ENCODE measurements around the gene C19orf44.
"Not testable (repeated sequence)": the region's sequence is repeated elsewhere in the genome, so short reads cannot be mapped to it uniquely, and the experiment has no call there.

Gene C19orf44

DNA sequence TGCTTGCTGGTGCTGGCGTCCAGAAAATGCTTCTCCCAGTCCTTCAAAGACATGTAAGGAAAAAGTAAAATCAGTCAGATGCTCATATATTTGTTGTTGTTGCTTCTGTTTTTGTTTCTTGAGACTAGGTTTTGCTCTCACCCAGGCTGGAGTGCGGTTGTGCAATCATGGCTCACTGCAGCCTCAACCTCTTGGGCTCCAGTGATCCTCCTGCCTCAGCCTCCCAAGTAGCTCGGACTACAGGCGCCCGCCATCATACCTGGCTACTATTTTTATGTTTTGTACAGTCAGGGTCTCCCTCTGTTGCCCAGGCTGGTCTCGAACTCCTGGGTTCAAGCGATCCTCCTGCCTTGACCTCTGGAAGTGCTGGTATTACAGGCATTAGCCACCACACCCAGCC, 13.4 kb upstream of the C19orf44 start:
- Histone ChIP-seq H2AFZ (ENCODE audit: low read length) (no peak overlapping the region), H3K4me1 (ENCODE audit: insufficient read depth, low read length, poor library complexity, severe bottlenecking) (no peaks in the 10 kb centered on the region), H3K27me3 (ENCODE audit: insufficient read depth, low read length, poor library complexity, severe bottlenecking) (no peaks in the 10 kb centered on the region), H3K9me2 (replicated peaks; ENCODE audit: low read depth, low read length) (no peaks in the 10 kb centered on the region), H3K36me3 (ENCODE audit: insufficient read depth, low read length) (no peaks in the 10 kb centered on the region), H3K4me2 (ENCODE audit: low read depth, low read length, poor library complexity, severe bottlenecking) (no peak overlapping the region), H3F3A (ENCODE audit: low read depth) (no peaks in the 10 kb centered on the region), H3K79me2 (ENCODE audit: insufficient read depth, low read length) (no peaks in the 10 kb centered on the region), H3K9ac (ENCODE audit: low read depth, low read length, poor library complexity, severe bottlenecking) (no peak overlapping the region), H4K20me1 (ENCODE audit: insufficient read depth, low read length, poor library complexity, severe bottlenecking) (no peaks in the 10 kb centered on the region), H3K9me3 (ENCODE audit: insufficient read depth, low read depth, low read length) (no peaks in the 10 kb centered on the region), H3K4me3 (ENCODE audit: low read length, poor library complexity, severe bottlenecking) (no peak overlapping the region)
- TF ChIP-seq, protein P1, sequence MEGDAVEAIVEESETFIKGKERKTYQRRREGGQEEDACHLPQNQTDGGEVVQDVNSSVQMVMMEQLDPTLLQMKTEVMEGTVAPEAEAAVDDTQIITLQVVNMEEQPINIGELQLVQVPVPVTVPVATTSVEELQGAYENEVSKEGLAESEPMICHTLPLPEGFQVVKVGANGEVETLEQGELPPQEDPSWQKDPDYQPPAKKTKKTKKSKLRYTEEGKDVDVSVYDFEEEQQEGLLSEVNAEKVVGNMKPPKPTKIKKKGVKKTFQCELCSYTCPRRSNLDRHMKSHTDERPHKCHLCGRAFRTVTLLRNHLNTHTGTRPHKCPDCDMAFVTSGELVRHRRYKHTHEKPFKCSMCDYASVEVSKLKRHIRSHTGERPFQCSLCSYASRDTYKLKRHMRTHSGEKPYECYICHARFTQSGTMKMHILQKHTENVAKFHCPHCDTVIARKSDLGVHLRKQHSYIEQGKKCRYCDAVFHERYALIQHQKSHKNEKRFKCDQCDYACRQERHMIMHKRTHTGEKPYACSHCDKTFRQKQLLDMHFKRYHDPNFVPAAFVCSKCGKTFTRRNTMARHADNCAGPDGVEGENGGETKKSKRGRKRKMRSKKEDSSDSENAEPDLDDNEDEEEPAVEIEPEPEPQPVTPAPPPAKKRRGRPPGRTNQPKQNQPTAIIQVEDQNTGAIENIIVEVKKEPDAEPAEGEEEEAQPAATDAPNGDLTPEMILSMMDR (conservative IDR thresholded peaks at IDR 0.05; ENCODE audit: low read length), result no peak
- no peak for TF ChIP-seq EZH2phosphoT487 (IDR thresholded peaks at IDR 0.05; ENCODE audit: borderline replicate concordance)

DNA sequence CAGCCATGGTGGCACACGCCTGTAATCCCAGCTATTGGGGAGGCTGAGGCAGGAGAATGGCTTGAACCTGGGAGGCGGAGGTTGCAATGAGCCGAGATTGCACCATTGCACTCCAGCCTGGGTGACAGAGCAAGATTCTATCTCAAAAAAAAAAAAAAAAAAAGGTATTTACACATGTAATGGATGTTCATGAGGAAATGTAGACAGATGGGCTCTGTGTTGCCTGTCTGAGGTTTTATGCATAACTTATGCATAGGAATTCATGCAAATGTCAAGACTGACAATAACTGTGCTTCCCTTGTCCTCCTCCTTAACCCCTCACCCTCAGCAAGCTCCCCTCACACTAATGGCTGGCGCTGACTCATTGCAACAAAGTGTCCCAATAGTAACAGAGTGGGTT, 9.7 kb upstream of the C19orf44 start:
- H3K9me3 ChIP-seq (ENCODE audit: insufficient read depth, low read depth, low read length); H3K4me1 ChIP-seq (ENCODE audit: insufficient read depth, low read length, poor library complexity, severe bottlenecking); H3K79me2 ChIP-seq (ENCODE audit: insufficient read depth, low read length): not testable (repeated sequence)

DNA sequence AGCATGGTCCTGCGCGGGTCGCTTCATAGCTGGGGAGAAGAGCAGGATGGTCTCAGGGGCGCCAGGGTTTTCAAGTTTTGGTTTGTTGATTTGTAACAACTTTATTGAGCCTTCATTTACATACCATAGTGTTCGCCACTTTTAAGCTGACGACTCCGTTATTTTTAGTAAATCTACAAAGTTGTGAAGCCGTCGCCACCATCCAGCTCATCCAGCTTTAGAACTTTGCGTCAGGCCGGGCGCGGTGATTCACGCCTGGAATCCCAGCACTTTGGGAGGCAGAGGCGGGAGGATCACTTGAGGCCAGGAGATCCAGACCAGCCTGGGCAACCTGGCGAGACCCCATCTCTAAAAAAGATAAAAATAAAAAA, 404 bp downstream of the C19orf44 start:
- Histone ChIP-seq H2AFZ (ENCODE audit: low read length) (peak overlapping the region; percentile 97), H3K4me1 (ENCODE audit: insufficient read depth, low read length, poor library complexity, severe bottlenecking) (peaks cover 5% of the 10 kb centered on the region), H3K4me3 (ENCODE audit: low read length, poor library complexity, severe bottlenecking) (peak overlapping the region; percentile 76), H3F3A (ENCODE audit: low read depth) (no peaks in the 10 kb centered on the region), H3K36me3 (ENCODE audit: insufficient read depth, low read length) (no peaks in the 10 kb centered on the region), H3K27me3 (ENCODE audit: insufficient read depth, low read length, poor library complexity, severe bottlenecking) (no peaks in the 10 kb centered on the region), H3K4me2 (ENCODE audit: low read depth, low read length, poor library complexity, severe bottlenecking) (peak overlapping the region; percentile 69), H3K9me3 (ENCODE audit: insufficient read depth, low read depth, low read length) (no peaks in the 10 kb centered on the region), H3K79me2 (ENCODE audit: insufficient read depth, low read length) (no peaks in the 10 kb centered on the region), H3K9me2 (replicated peaks; ENCODE audit: low read depth, low read length) (no peaks in the 10 kb centered on the region), H4K20me1 (ENCODE audit: insufficient read depth, low read length, poor library complexity, severe bottlenecking) (no peaks in the 10 kb centered on the region), H3K9ac (ENCODE audit: low read depth, low read length, poor library complexity, severe bottlenecking) (peak overlapping the region; percentile 51)
- TF ChIP-seq, protein P1 (conservative IDR thresholded peaks at IDR 0.05; ENCODE audit: low read length), result no peak
- no peak for TF ChIP-seq EZH2phosphoT487 (IDR thresholded peaks at IDR 0.05; ENCODE audit: borderline replicate concordance)

More for the DNA sequence above, 9.7 kb upstream of the C19orf44 start:
- not testable (repeated sequence) for H2AFZ ChIP-seq (ENCODE audit: low read length); H4K20me1 ChIP-seq (ENCODE audit: insufficient read depth, low read length, poor library complexity, severe bottlenecking); H3K9ac ChIP-seq (ENCODE audit: low read depth, low read length, poor library complexity, severe bottlenecking); H3K9me2 ChIP-seq (replicated peaks; ENCODE audit: low read depth, low read length); H3K36me3 ChIP-seq (ENCODE audit: insufficient read depth, low read length); H3K27me3 ChIP-seq (ENCODE audit: insufficient read depth, low read length, poor library complexity, severe bottlenecking); H3K4me2 ChIP-seq (ENCODE audit: low read depth, low read length, poor library complexity, severe bottlenecking); H3K4me3 ChIP-seq (ENCODE audit: low read length, poor library complexity, severe bottlenecking); H3F3A ChIP-seq (ENCODE audit: low read depth)

DNA sequence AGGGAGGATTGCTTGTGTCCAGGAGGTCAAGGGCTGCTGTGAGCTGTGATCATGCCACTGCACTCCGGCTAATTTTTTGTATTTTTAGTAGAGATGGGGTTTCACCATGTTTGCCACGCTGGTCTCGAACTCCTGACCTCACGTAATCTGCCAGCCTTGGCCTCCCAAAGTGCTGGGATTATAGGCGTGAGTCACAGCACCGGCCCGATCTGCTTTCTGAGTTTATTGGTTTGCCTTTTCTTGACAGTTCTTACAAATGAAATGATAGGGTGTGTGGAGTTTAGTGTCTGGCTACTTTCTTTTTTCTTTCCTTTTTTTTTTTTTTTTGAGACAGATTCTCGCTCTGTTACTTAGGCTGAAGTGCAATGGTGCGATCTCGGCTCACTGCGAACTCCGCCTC, 848 bp downstream of the C19orf44 start:
- Histone ChIP-seq H3K4me3 (ENCODE audit: low read length, poor library complexity, severe bottlenecking) (peak overlapping the region; percentile 76), H3K9me3 (ENCODE audit: insufficient read depth, low read depth, low read length) (no peaks in the 10 kb centered on the region), H2AFZ (ENCODE audit: low read length) (no peak overlapping the region; the same call in 1 of the 2 replicates), H3K4me1 (ENCODE audit: insufficient read depth, low read length, poor library complexity, severe bottlenecking) (peaks cover 5% of the 10 kb centered on the region), H3K9ac (ENCODE audit: low read depth, low read length, poor library complexity, severe bottlenecking) (peak overlapping the region; percentile 51), H3F3A (ENCODE audit: low read depth) (no peaks in the 10 kb centered on the region), H3K36me3 (ENCODE audit: insufficient read depth, low read length) (no peaks in the 10 kb centered on the region), H3K9me2 (replicated peaks; ENCODE audit: low read depth, low read length) (no peaks in the 10 kb centered on the region), H3K27me3 (ENCODE audit: insufficient read depth, low read length, poor library complexity, severe bottlenecking) (no peaks in the 10 kb centered on the region), H3K4me2 (ENCODE audit: low read depth, low read length, poor library complexity, severe bottlenecking) (peak overlapping the region; percentile 69), H4K20me1 (ENCODE audit: insufficient read depth, low read length, poor library complexity, severe bottlenecking) (no peaks in the 10 kb centered on the region), H3K79me2 (ENCODE audit: insufficient read depth, low read length) (no peaks in the 10 kb centered on the region)
- TF ChIP-seq EZH2phosphoT487 (IDR thresholded peaks at IDR 0.05; ENCODE audit: borderline replicate concordance), result no peak
- TF ChIP-seq, protein P1 (conservative IDR thresholded peaks at IDR 0.05; ENCODE audit: low read length), result no peak
